MM.1S (cell line): ENCODE measurements around the gene CCDC187.

Experiments
- EZH2 ChIP-seq: fragments of 300-600 bp; sonication (generic); optimal IDR thresholded peaks from 2 replicates; pipeline ENCODE3; 2017; ENCODE audit warnings: low read depth, mild to moderate bottlenecking, antibody characterized with exemption, low read length, mixed read lengths
- EZH2phosphoT487 ChIP-seq: fragments of 300-600 bp; sonication (generic); IDR thresholded peaks from 2 replicates; pipeline ENCODE4 v1.6.1; 2018; ENCODE audit warnings: antibody characterized with exemption, low read length
- TF ChIP-seq, protein P1 (sequence below): fragments of 300-600 bp; sonication (generic); IDR thresholded peaks from 2 replicates; pipeline ENCODE4 v1.5.1; 2016; ENCODE audit warnings: antibody characterized with exemption, low read length, mixed read lengths

- TF ChIP-seq, protein P1, sequence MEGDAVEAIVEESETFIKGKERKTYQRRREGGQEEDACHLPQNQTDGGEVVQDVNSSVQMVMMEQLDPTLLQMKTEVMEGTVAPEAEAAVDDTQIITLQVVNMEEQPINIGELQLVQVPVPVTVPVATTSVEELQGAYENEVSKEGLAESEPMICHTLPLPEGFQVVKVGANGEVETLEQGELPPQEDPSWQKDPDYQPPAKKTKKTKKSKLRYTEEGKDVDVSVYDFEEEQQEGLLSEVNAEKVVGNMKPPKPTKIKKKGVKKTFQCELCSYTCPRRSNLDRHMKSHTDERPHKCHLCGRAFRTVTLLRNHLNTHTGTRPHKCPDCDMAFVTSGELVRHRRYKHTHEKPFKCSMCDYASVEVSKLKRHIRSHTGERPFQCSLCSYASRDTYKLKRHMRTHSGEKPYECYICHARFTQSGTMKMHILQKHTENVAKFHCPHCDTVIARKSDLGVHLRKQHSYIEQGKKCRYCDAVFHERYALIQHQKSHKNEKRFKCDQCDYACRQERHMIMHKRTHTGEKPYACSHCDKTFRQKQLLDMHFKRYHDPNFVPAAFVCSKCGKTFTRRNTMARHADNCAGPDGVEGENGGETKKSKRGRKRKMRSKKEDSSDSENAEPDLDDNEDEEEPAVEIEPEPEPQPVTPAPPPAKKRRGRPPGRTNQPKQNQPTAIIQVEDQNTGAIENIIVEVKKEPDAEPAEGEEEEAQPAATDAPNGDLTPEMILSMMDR = no peak
- TF ChIP-seq EZH2phosphoT487 = no peak
- no peak for TF ChIP-seq EZH2
Observed at GRCh38 chr9:136330406-136330990, 26.6 kb upstream of the CCDC187 start.
